HepG2 (cell line): ENCODE measurements around the gene CCDC197. TPM values are rescaled to one million over a fixed set of nuclear protein-coding genes. Genes with fewer than 3 reads are reported as not detected.

Experiments
- CAMTA2 ChIP-seq: sonication (generic); formaldehyde crosslinking; IDR thresholded peaks from 2 replicates; pipeline ENCODE4 v1.4.0; 2020; ENCODE audit warnings: mild to moderate bottlenecking, missing genetic modification reagents, borderline replicate concordance
- CEBPG ChIP-seq: IDR thresholded peaks from 2 replicates; pipeline ENCODE4 v1.6.1; 2016
- GATA4 ChIP-seq: sonication (generic); IDR thresholded peaks from 2 replicates; pipeline ENCODE4 v1.6.1; 2016; ENCODE audit warnings: antibody characterized with exemption, low read depth, borderline replicate concordance
- KAT8 ChIP-seq: IDR thresholded peaks from 2 replicates; pipeline ENCODE4 v1.6.1; 2016; ENCODE audit warnings: missing genetic modification reagents, missing compliant biosample characterization
- NFIC ChIP-seq: IDR thresholded peaks from 2 replicates; pipeline ENCODE4 v1.6.1; 2012; ENCODE audit warnings: mild to moderate bottlenecking, low read length, inconsistent platforms
- NR3C1 ChIP-seq: sonication (generic); formaldehyde crosslinking; IDR thresholded peaks from 2 replicates; pipeline ENCODE4 v1.4.0; 2020; ENCODE audit warnings: missing genetic modification reagents
- POLR2G ChIP-seq: fragments of 200-400 bp; formaldehyde crosslinking; IDR thresholded peaks from 2 replicates; pipeline ENCODE4 v1.6.1; 2018; ENCODE audit warnings: mild to moderate bottlenecking, low read depth, low read length, moderate library complexity
- RAD51 ChIP-seq: fragments of 450-650 bp; IDR thresholded peaks from 2 replicates; pipeline ENCODE4 v1.6.1; 2016; ENCODE audit warnings: borderline replicate concordance
- RCOR2 ChIP-seq: IDR thresholded peaks from 2 replicates; pipeline ENCODE4 v1.6.1; 2016; ENCODE audit warnings: missing biosample characterization, missing genetic modification reagents
- SRSF9 ChIP-seq: fragments of 200-400 bp; formaldehyde crosslinking; IDR thresholded peaks from 2 replicates; pipeline ENCODE4 v1.6.1; 2018; ENCODE audit warnings: borderline replicate concordance, mild to moderate bottlenecking, low read depth, low read length; ENCODE audit not compliant: insufficient read depth, poor library complexity, severe bottlenecking
- STAT5B ChIP-seq: sonication (generic); formaldehyde crosslinking; IDR thresholded peaks from 2 replicates; pipeline ENCODE4 v1.4.0; 2020; ENCODE audit warnings: missing genetic modification reagents
- TRAFD1 ChIP-seq: sonication (generic); formaldehyde crosslinking; IDR thresholded peaks from 2 replicates; pipeline ENCODE4 v1.5.1; 2020; ENCODE audit warnings: missing genetic modification reagents, mild to moderate bottlenecking, borderline replicate concordance
- ZNF674 ChIP-seq: sonication (generic); formaldehyde crosslinking; IDR thresholded peaks from 2 replicates; pipeline ENCODE4 v1.5.0; 2020; ENCODE audit warnings: low read depth, mild to moderate bottlenecking, missing genetic modification reagents
- ZNF790 ChIP-seq: sonication (generic); formaldehyde crosslinking; IDR thresholded peaks from 2 replicates; pipeline ENCODE4 v1.8.0; 2022; ENCODE audit warnings: missing genetic modification reagents, mild to moderate bottlenecking, borderline replicate concordance
- polyA plus RNA-seq, 8 experiments: library from polyadenylated mRNA; depleted of rRNA in 3 of 8; stranded (reverse) in 7 of 8; unstranded in 1 of 8; fragments of >200 nt; fragmentation: Illumina TruSeq in 4 of 8; extraction: Trizol in 4 of 8; gene quantifications; 2 replicates each; pipeline versions ENCODE4 v1.2.1 to v1.2.3, GENCODE V29; 2011 to 2016; ENCODE audit warnings: low read depth in 4 of 8, missing spikeins in 1 of 8, mixed read lengths in 1 of 8; ENCODE audit not compliant: insufficient read depth in 1 of 8
- total RNA-seq, 5 experiments: library from RNA; depleted of rRNA; stranded (reverse); fragments of >200 nt; fragmentation: Illumina TruSeq; extraction: Trizol; gene quantifications; 2 replicates each; pipeline ENCODE4 v1.2.3, GENCODE V29; 2016; ENCODE audit warnings: low read depth in 1 of 5
- TF ChIP-seq, protein P1 (sequence below): sonication (generic); formaldehyde crosslinking; IDR thresholded peaks from 2 replicates; pipeline ENCODE4 v1.4.0; 2020; ENCODE audit warnings: missing genetic modification reagents
- TF ChIP-seq, protein P2 (sequence below): sonication (generic); formaldehyde crosslinking; IDR thresholded peaks from 2 replicates; pipeline ENCODE4 v1.5.0; 2020; ENCODE audit warnings: missing genetic modification reagents, mild to moderate bottlenecking, borderline replicate concordance

The CCDC197 gene
- total and polyA plus RNA-seq, 2 of the 13 experiments (the other 11 are each of a cell fraction or from before 2014, with no cell fraction given), result 0.11 to 0.13 TPM

GRCh38 chr14:93959239-93960107 is 37.6 kb upstream of the CCDC197 start (continued):
- TF ChIP-seq ZNF674 (CRISPR knock-in tag) (0 out of 2 replicates have a peak, but pooled peaks have one; percentile 52), TRAFD1 (CRISPR knock-in tag) (peak; percentile 84; the same call in 1 of the 2 replicates), SRSF9 (no peak), ZNF790 (CRISPR knock-in tag) (peak; percentile 83; the same call in 1 of the 2 replicates), KAT8 (CRISPR knock-in tag) (peak; percentile 88), NR3C1 (CRISPR knock-in tag) (no peak), POLR2G (peak; percentile 90), RCOR2 (CRISPR knock-in tag) (peak; percentile 88), CAMTA2 (no peak), GATA4 (0 out of 2 replicates have a peak, but pooled peaks have one; percentile 68), CEBPG (peak; percentile 49), STAT5B (CRISPR knock-in tag) (no peak), NFIC (peak; percentile 78; the same call in 1 of the 2 replicates), RAD51 (0 out of 2 replicates have a peak, but pooled peaks have one; percentile 33)
- TF ChIP-seq, protein P1, sequence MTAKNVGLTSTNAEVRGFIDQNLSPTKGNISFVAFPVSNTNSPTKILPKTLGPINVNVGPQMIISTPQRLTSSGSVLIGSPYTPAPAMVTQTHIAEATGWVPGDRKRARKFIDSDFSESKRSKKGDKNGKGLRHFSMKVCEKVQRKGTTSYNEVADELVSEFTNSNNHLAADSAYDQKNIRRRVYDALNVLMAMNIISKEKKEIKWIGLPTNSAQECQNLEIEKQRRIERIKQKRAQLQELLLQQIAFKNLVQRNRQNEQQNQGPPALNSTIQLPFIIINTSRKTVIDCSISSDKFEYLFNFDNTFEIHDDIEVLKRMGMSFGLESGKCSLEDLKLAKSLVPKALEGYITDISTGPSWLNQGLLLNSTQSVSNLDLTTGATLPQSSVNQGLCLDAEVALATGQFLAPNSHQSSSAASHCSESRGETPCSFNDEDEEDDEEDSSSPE (CRISPR knock-in tag), result peak; percentile 60; the same call in 1 of the 2 replicates
- TF ChIP-seq, protein P2, sequence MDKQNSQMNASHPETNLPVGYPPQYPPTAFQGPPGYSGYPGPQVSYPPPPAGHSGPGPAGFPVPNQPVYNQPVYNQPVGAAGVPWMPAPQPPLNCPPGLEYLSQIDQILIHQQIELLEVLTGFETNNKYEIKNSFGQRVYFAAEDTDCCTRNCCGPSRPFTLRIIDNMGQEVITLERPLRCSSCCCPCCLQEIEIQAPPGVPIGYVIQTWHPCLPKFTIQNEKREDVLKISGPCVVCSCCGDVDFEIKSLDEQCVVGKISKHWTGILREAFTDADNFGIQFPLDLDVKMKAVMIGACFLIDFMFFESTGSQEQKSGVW (CRISPR knock-in tag), result no peak; the same call in 1 of the 2 replicates
